ENCODE measurements around the gene CDC42BPA. TPM values are rescaled to one million over a fixed set of nuclear protein-coding genes. Genes with fewer than 3 reads are reported as not detected.

Gene CDC42BPA
- total RNA-seq, 1 experiment from 2014 or later, result 30.1 TPM

DNA sequence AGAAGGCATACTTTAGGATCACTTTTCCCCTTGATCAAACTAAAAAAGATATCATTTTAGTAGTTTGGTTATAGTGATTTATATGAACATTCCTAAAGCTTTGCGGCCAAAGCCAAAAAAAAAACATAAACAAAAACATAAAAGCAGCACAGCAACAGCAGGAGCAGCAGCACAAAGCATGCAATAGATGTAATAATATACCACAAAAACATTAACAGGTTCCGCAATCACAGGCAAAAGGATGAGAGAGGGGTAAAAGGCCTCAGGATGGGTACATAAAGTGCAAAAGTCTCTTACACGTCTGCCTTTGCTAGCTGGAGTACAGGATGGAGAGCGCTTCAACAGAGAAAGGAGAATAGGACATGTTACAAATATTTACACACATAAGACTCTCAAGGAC, 259.2 kb downstream of the CDC42BPA start:
- Histone ChIP-seq H3K79me1 (ENCODE audit: insufficient read depth, low read depth, low read length, poor library complexity, severe bottlenecking) (no peaks in the 10 kb centered on the region), H3K56ac (ENCODE audit: insufficient read length, low read depth, low read length) (no peak overlapping the region), H3K9ac (ENCODE audit: extremely low read depth, insufficient read length, low read length) (no peak overlapping the region), H4K5ac (ENCODE audit: insufficient read length, low read depth, low read length) (no peak overlapping the region), H4K20me1 (ENCODE audit: control insufficient read depth, insufficient read depth, insufficient read length) (no peaks in the 10 kb centered on the region), H3K27me3 (ENCODE audit: insufficient read depth, low read length) (no peaks in the 10 kb centered on the region), H4K8ac (replicated peaks; ENCODE audit: insufficient read length, low read depth, low read length) (no peak overlapping the region), H2BK15ac (ENCODE audit: low read depth, low read length) (no peak overlapping the region), H3K4me2 (ENCODE audit: insufficient read depth, insufficient read length, low read length) (no peak overlapping the region), H2BK120ac (ENCODE audit: low read depth, low read length, poor library complexity, severe bottlenecking) (no peak overlapping the region), H3K27ac (ENCODE audit: insufficient read length, low read depth, low read length) (no peak overlapping the region), H3T11ph (ENCODE audit: low read length) (no peak overlapping the region), H3K18ac (ENCODE audit: insufficient read length, low read depth, low read length) (no peak overlapping the region), H3K14ac (ENCODE audit: insufficient read depth, low read length) (no peak overlapping the region), H3K79me2 (ENCODE audit: insufficient read depth, low read length) (no peaks in the 10 kb centered on the region), H2BK20ac (ENCODE audit: low read depth, low read length, poor library complexity, severe bottlenecking) (no peak overlapping the region), H3K9me3 (ENCODE audit: control insufficient read depth, low read depth, low read length) (no peaks in the 10 kb centered on the region), H3K23me2 (ENCODE audit: insufficient read length, low read depth, low read length, poor library complexity, severe bottlenecking) (no peaks in the 10 kb centered on the region), H4K91ac (ENCODE audit: insufficient read length, low read depth, low read length) (no peak overlapping the region), H3K23ac (ENCODE audit: insufficient read length, low read depth, low read length) (no peak overlapping the region), H3K4me1 (ENCODE audit: insufficient read depth, low read length) (no peaks in the 10 kb centered on the region), H2AFZ (ENCODE audit: low read length) (no peak overlapping the region), H2AK5ac (ENCODE audit: insufficient read length, low read length) (no peak overlapping the region), H2BK12ac (ENCODE audit: insufficient read length, low read depth, low read length) (no peak overlapping the region), H3K4ac (ENCODE audit: low read depth, low read length) (no peak overlapping the region), H2BK5ac (ENCODE audit: insufficient read length, low read length) (no peak overlapping the region)
- Mint-ChIP-seq H3K27me3 (ENCODE audit: low read depth) (no peaks in the 10 kb centered on the region), H3K4me1 (no peaks in the 10 kb centered on the region), H3K9me3 (no peaks in the 10 kb centered on the region), H3K4me3 (no peak overlapping the region), H3K36me3 (ENCODE audit: insufficient read depth in 1 of 3, low read depth in 3 of 3) (peaks cover 3 to 14% (median 7%) of the 10 kb centered on the region in 3 experiments; a peak in 4 of 7 replicates), H3K27ac (no peak overlapping the region; a peak in 1 of 7 replicates)
- DNase-seq, result no peak
- WGBS (ENCODE audit: extremely low coverage, insufficient read length, low lambda C conversion rate), result no CpG with 5 or more reads among the region's 4 CpGs
- TF ChIP-seq, protein P1, sequence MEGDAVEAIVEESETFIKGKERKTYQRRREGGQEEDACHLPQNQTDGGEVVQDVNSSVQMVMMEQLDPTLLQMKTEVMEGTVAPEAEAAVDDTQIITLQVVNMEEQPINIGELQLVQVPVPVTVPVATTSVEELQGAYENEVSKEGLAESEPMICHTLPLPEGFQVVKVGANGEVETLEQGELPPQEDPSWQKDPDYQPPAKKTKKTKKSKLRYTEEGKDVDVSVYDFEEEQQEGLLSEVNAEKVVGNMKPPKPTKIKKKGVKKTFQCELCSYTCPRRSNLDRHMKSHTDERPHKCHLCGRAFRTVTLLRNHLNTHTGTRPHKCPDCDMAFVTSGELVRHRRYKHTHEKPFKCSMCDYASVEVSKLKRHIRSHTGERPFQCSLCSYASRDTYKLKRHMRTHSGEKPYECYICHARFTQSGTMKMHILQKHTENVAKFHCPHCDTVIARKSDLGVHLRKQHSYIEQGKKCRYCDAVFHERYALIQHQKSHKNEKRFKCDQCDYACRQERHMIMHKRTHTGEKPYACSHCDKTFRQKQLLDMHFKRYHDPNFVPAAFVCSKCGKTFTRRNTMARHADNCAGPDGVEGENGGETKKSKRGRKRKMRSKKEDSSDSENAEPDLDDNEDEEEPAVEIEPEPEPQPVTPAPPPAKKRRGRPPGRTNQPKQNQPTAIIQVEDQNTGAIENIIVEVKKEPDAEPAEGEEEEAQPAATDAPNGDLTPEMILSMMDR (conservative IDR thresholded peaks at IDR 0.05), result no peak

All from H9 (cell line).